ENCODE data around the gene SLC6A17.
A peak's percentile ranks its signal among the peaks of the same experiment; 100 is the strongest.

SLC6A17 gene

GRCh38 chr1:110150330-110151174, at the start of gene SLC6A17:
TSS of gene SLC6A17 (plus strand) at chr1:110150494. CDS start at chr1:110166930, 16,436 bp downstream.
- DNase-seq (ENCODE audit: low read depth, low spot score), result peak; percentile 31
- H3K4me3 ChIP-seq (ENCODE audit: low read depth, low read length), result no peak within 1 kb of the TSS
- TF ChIP-seq CTCF (IDR thresholded peaks at IDR 0.05; ENCODE audit: low read depth, low read length), result no peak
- in situ Hi-C loops (cut with HindIII; ENCODE audit: low sequenced_read_pairs), result no loop called here

- DNase-seq (ENCODE audit: low read depth, low spot score), result no peak
- in situ Hi-C loops (cut with HindIII; ENCODE audit: low sequenced_read_pairs), result no loop called here
- H3K4me3 ChIP-seq (ENCODE audit: low read depth, low read length), result no peak overlapping the region
- TF ChIP-seq CTCF (IDR thresholded peaks at IDR 0.05; ENCODE audit: low read depth, low read length), result no peak
These were observed 48.2 kb upstream of the SLC6A17 start for GRCh38 chr1:110102081-110102480.

GRCh38 chr1:110106013-110106941, 44.0 kb upstream of the SLC6A17 start:
- TF ChIP-seq CTCF (IDR thresholded peaks at IDR 0.05; ENCODE audit: low read depth, low read length), result peak; percentile 96
- in situ Hi-C loops (cut with HindIII; ENCODE audit: low sequenced_read_pairs), result no loop called here
- peak; percentile 62 for DNase-seq (ENCODE audit: low read depth, low spot score)
- no peak overlapping the region for H3K4me3 ChIP-seq (ENCODE audit: low read depth, low read length)

GRCh38 chr1:110107867-110108469, 42.3 kb upstream of the SLC6A17 start:
- no peak overlapping the region for H3K4me3 ChIP-seq (ENCODE audit: low read depth, low read length)
- in situ Hi-C loops (cut with HindIII; ENCODE audit: low sequenced_read_pairs), result no loop called here
- DNase-seq (ENCODE audit: low read depth, low spot score), result no peak
- no peak for TF ChIP-seq CTCF (IDR thresholded peaks at IDR 0.05; ENCODE audit: low read depth, low read length)

- no peak for DNase-seq (ENCODE audit: low read depth, low spot score)
- no peak for TF ChIP-seq CTCF (IDR thresholded peaks at IDR 0.05; ENCODE audit: low read depth, low read length)
- in situ Hi-C loops (cut with HindIII; ENCODE audit: low sequenced_read_pairs), result no loop called here
- no peak overlapping the region for H3K4me3 ChIP-seq (ENCODE audit: low read depth, low read length)
These were observed 39.2 kb upstream of the SLC6A17 start for GRCh38 chr1:110111081-110111480.

GRCh38 chr1:110112143-110112542, 38.2 kb upstream of the SLC6A17 start, which contains the start of gene UBL4B:
TSS of gene UBL4B (plus strand) at chr1:110112443. CDS start at chr1:110112535, 92 bp downstream.
- H3K4me3 ChIP-seq (ENCODE audit: low read depth, low read length), result no peak within 1 kb of the TSS
- in situ Hi-C loops (cut with HindIII; ENCODE audit: low sequenced_read_pairs), result no loop called here
- no peak for TF ChIP-seq CTCF (IDR thresholded peaks at IDR 0.05; ENCODE audit: low read depth, low read length)
- no peak for DNase-seq (ENCODE audit: low read depth, low spot score)
